Measurements from ENCODE around the gene HOXA11.
A peak's percentile ranks its signal among the peaks of the same experiment; 100 is the strongest.

HOXA11 gene

DNA sequence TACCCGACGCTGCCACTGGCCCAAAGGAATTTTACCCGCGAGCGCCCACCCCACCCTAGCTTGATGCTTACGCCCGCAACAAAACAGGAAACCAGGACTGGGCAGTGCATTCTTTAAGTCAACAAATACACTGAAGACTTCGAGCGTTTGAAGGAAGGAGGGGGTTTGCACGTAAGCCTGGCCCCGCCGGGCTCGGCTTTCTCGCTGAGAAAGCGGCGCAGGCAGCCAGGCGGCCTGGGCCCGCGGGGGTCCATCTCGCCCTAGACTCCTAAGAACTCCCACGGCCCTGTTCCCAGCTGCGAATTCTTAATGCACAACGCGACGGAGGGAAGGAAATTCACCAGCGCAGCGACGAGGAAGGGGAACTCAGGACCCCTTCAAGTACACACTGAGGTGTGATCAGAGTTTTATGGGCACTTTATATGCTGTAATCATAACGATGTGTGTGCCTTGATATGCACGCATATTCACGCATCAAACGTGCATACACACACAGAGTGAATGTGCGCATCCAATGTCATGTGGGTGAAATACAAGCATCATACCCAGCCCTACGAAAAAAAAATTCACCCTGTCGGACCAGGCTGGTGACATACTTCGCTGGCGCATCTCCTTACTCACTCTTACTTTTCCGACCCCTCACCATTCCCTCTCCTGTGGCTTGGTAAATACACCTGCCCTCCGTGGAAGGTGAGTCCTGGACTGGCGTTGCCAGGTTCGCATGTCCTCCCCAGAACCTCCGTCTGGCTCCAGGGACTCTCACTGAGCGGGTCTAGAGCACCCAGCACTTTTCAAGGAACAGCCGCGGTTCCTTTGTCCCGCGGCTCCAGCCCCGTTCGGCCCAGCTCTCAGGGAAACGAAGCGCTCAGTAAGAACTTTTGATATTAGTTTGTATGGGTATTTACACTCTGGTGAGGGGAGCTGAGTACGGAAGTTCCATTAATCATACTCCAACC is 20.6 kb upstream of the HOXA11 start:
- DNase-seq (ENCODE audit: low spot score), result no peak

DNA sequence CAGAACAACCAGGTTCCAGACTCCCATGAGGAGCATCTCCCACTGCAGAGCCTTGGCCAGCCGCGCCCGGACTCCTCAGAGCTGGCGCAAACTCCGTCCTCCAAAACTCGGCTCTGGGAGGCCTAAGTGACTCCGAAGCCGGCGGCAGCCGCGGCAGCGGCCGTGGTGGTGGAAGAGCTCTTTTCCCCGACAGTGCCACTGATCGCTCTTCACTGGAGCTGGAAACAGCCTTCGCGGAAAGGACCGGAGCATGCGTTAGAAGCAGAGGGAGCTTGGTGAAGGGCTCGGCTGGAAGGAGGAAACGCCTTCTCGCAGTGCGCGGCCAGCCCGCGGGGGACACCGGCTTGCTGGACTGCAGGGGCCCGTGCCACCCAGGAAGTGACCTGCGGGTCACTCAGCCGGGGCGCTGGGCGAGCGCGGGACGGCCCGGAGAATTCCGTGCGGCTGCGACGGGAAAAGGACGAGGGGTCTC is 19.9 kb upstream of the HOXA11 start:
- DNase-seq (ENCODE audit: low spot score), result peak; percentile 53

DNA sequence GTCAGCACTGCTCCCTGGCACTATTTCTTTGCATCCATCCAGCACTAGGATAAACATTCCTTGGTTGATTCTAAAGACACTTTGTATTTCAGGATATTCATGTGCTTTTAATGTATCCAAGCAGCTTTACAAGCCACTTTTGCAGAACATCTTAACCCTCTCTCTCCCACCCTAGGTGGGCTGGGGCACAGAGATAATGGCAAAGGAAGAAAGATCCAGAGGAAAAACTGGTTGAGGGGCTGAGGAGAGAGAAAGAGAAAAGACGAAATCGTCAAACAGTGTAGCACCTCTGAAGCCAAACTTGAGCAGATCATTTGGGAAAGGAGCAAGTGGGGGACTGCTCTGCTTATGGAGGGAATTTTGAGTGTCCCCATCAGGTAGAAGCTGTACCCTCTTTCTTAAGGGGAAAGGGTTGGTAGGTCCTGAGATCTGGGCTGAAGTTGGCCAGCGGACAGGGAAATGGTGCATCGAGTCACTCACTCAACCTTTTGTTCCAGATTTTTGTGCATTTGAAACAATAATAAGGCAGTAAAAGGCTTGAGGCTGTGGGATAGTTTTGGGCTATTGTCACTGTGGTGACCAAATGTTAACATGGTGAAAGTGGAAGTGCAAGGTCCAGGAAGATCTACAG is 19.0 kb upstream of the HOXA11 start:
- no peak for DNase-seq (ENCODE audit: low spot score)

DNA sequence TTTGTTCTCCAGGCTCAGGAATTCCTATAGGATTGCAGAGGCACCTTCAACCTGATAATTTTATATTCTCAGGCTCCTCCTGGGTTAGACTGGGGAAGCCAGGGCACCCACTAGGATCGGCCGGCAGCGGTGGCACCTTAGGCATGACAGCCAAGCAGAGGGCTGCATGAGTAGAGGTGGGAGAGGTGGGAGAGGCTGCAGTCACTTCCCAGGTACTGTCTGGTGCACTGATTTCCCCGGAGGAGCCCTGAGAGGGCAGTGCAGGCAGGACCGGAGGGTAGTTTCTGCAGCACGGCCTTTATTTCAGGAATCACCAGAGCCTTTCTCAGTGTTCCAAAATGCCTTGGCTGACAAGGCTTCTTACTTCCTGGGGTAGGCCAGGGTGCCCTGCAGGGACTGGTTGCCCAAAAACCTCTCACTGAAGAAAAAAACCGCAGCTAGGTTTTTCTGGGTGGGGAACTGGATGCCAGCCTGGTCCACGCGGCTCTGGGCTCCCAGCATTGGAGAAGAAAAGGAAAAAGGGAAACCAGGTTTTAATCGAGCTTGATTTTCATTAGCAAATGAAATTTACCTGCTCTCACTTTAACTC is 18.4 kb upstream of the HOXA11 start:
- DNase-seq (ENCODE audit: low spot score), result no peak

DNA sequence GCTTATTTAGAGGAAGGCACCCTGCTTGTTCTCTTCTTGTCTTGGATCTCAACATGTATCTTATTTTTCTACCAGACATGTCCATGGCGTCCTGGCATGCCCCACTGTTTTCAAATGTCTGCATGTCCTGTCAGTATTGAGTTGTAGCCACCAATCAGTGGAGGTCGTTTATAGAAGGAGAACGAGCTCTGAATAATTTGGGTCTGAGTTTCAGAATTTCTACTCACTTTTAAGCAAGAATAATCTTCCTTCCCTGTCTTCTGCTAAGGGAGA is 17.8 kb upstream of the HOXA11 start:
- no peak for DNase-seq (ENCODE audit: low spot score)

DNA sequence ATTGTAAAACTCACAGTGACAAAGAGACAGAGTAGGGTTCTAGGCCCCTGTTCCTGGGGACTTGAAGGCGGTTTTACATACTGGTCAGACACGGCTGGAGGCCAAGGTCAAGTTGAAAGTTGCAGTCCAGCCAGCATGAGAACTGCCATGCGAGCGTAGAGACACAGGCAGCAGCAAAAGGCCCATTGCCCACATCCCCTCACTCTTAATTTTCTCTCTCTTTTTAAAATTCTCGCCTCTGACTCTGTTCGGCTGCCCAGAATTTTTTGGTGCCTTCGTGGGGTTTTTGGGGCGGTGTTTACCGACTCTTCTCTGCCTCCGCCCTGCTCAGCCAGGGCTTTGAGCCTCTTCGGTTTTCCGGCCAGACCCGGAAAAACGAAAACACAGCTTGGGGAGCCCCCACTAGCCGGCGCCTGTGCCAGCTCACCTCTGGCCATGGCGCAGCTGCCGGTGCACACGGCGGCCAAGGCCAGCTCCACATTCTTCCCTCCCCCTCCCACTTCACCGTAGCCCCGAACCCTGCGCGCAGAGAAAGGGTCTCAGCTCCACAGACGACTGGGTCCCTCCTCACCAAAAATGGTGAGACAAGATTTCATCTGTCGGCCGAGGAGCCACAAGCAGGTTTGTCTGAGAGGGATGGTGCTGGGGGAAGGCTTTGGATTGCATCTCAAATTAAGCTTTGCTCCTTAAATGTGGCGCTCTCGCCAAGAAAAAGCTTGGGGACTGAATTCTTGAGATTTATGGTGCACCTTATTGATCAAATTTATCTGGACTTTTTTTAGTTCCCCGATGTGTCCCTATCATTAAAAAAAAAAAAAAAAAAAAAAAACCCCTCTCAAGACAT is 17.2 kb upstream of the HOXA11 start:
- no peak for DNase-seq (ENCODE audit: low spot score)

DNA sequence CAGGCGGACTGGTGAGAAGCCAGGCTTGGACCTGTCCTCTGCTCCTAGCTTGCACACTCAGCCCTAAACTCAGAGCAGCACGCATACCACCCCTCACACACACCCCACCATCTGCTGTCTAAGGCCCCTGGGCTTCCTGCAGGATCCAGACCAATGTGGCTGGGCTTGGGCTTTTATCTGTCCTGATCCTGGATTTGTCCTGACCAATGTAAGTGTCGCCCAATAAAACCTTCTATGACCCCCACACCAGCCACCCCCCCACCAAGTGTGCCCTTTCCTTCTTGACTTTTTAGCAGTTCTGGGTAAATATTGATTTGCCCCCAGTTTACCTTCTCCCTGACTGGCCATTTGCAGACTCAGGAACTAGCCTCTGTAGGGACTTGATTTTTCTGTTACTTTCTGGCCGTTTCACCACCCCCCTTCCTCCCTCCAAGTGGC is 16.6 kb upstream of the HOXA11 start:
- no peak for DNase-seq (ENCODE audit: low spot score)

DNA sequence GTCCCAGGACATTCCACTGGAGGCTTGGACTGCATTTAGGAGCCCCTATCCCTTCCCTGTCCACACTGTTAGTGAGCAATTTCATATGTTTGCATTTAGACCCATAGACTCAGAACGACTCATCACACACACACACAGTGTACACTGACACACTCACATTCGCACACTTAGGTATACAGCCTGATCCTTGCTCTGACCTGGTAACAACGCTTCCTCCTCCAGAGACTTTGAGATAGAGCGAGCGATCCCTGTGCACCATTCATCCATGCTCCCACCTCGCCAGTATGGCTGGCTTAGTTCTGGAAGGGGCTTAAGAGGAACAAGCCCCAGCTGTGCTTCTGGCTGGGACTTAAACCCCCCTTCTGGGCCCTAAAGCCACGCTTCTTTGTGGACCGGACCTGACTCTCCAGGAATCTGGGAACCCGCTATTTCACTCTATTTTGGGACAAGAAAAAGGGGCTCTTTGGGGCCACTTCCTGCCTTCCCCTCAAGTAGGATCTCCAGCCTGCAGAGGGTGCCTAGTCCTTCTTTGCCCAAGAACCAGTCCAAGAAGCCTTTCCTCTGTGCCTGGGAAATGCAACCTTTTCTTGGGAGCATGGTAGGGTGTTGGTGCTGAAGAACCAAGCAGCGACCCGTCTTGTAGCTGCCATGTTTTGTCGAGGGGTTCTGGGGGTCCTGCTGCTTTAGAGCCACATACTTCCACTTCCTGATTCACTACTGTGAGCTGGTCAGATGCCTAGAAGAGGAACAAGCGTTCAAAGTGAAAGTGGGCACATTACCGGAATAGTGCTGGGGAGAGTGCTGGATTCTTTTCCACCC is 15.9 kb upstream of the HOXA11 start:
- no peak for DNase-seq (ENCODE audit: low spot score)

DNA sequence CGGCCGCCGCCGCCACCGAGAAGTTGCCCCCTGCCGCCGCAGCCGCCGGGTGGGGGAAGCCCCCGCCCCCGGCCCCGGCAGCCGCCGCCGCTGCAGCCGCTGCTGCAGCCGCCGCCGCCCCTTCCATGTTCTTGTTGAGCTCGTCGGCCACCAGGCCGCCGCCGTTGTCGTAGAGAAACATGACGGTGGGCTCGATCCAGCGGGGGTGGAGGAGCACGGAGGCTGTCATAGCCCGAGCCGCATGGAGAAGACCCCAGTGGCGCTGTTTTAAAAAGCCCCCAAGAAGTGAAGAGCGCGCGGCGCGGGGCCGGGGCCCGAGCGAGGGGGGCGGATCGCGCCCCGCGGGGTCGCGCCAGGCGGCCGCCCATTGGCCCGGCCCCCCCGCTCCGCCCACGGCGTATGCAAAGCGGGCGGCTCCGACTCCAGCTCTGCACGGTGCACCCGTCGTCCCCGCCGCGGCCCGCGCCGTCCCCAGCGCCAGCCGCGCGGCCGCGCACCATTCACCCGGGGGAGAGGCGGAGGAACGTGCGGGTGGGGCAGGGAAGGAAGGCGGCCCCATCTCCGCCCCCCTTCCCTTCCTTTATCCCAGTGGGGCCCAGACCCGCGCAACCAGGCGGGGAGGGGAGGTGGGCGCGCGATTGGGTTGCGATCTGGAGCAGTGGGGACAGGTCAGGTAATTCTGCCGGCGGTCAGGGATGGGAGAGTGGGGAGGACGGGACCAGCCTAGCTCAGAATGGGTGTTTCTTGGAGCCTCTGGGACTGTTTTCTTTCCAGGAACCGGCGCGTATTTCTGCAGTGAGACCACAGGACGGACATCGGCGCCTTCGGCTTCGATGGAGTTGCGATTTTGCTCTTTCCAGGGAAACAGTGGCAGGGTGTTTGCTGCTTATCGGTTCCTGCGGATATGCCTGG is 15.1 kb upstream of the HOXA11 start, which contains the start of gene HOXA13:
TSS of gene HOXA13 (minus strand) at position 243 of the 912 bp plus-strand sequence. CDS start at position 229, 14 bp downstream.
- peak; percentile 85 for DNase-seq (ENCODE audit: low spot score)

DNA sequence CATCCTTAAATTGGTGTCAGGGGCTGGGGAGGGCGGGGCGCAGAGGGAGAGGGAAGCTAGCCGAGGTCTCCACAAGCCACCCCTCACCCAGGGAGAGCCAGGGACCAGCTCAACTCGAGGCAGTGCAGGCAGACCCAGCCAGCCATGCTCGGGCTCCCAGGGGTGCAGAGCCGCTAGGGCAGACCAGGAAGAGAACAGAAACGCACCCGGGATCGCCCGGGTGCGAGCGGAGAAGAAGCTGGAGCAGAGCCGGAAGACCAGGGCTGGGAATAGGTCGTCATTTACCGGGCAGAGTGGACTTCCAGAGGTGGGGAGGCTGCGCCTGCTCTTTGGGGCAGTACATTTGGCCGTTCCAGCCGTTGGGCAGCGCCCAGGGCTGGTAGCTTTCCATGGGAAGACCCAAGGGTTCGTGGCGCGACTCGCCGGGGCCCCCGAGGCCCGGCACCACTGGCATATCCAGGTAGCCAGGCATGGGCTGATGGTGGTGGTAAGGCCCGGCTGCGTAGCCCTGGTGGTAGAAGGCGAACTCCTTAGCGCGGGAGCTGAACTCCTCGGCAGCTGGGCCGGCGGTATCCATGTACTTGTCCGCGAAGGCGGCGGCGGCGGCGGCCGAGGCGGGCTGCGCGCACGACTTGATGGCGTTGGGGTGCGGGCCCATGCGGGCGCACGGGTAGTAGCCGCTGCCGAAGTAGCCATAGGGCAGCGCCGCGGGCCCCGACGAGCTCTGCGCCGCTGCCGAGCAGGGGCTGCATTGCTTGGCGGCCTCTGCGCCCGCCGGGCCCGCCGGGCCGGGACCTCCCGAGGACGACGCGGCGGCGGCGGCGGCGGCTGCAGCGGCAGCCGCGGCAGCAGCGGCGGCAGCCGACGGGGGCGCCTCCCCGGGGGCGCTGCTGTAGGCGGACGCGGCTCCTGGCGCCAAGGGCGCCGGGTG is 14.1 kb upstream of the HOXA11 start:
- DNase-seq (ENCODE audit: low spot score), result peak; percentile 54

DNA sequence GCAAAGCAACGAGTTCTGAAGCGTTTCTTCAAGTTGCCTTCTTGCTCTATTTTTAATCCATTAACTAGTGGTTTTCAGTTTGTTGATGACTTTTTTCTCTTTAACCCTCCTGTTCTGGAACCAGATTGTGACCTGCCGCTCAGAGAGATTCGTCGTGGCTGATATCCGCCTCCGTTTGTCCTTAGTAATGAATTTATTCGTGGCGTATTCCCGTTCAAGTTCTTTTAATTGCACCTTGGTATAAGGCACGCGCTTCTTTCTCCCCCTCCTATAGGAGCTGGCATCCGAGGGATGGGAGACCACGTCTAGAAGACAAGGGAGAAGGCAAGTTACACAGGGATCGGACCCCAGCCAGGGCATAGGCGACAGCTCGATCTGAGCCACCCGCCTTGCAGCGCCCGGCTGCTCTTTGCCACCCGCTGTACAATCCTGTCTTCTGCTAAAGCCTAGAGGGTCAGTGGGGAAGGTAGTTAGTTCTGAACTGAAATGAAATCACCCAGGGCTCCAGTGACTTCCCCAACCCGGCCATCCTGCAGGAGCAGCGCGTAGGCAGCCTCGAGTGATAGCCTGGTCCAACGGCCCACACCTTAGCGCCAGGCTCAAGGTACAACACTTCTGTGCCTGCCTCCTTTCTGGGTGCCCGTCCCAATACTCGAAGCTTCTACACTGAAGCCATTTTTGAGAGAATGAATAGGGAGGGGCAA is 13.3 kb upstream of the HOXA11 start:
- no peak for DNase-seq (ENCODE audit: low spot score)

DNA sequence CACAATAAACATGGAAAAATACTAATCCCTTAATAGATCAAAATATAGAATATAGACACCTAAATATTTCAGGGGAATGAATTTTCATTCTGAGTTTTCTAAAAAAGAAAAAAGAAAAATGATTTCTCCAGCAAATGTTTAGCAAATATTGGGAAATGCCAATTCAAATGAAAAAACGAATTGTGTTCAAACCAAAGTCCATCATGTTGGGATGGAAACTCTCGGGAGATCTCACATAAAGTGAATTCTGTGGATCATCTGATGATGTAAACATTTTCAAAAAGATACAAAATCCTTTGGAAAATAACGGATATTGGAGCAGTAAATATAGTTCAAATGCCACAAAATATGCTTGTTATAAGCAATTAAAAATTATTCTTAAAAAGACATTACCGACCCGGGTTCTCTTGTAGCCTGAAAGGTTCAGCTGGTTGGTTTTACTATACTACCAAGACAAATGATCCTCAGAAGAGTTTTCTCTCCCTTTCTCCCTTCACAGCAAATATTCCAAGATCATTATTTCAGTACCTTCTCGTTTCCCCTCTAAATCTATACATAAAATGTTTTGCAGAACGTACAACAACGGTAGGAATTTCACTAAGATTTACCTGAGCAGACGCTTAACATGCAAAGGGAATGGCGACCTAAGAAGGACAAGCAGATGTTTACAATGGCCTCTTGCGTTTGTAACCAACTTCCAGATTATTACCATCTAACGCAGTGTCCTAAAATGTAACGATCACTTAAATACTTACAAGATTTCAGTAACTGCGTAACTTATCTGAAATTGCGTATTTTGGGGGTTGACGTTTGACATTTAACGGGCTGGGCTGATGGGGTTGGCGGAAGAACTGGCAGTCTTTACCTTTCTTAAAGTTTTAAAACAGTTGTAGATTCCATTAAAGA is 12.4 kb upstream of the HOXA11 start:
- DNase-seq (ENCODE audit: low spot score), result no peak

DNA sequence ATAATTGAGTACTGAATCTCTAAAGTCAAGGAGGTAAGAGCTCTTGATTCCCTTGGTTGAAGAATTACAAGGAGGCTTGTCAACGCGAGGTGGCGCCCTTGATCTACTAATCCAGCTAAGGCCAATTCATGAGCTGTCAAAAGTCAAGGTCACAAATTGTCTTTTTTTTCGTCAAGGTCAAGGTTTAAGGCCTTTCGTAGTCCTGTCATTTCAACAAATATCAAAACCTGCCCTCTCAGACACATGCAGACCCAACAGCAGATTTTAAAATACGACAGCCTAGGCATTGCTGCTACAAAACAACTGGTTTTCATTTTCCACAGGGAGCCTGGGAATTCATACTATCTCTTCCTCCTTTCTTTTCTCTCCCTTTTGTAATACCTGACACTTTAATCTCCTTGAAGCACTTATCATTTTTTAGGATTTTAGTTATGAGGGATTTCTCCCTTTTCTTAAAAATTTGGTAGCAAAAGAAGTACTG is 11.3 kb upstream of the HOXA11 start:
- no peak for DNase-seq (ENCODE audit: low spot score)

DNA sequence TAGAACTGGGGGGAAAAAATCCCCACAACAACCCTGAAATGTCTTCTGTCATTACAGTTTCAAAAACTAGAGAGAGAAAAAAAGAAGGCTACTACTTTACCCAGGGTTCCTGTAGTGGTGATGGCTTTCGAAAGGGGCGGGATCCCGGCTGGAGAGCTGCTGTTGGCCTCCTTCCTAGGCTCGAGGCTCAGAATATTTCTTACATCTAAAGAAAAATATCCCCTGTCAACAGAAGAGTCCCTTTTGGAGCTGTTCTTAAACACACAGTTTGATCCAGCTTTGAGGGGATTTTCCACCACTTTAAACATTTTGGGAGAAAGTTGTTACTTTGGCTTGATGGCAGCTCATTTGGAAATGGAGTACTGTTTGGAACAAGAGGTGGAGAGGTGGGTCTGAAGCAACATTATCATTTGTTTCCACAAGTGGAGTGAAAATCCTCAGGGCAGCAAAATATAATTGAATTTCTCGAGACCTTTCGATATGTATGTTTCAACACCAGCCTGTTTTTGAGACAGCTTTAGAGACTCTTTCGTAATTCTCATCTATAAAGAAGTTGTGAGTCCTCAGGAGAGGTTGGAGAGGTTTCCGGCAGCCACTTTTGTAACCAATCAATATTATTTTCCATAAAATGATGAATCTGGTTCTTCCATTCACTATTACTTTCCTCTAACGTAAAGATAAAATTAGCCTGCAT is 9.8 kb upstream of the HOXA11 start:
- no peak for DNase-seq (ENCODE audit: low spot score)

DNA sequence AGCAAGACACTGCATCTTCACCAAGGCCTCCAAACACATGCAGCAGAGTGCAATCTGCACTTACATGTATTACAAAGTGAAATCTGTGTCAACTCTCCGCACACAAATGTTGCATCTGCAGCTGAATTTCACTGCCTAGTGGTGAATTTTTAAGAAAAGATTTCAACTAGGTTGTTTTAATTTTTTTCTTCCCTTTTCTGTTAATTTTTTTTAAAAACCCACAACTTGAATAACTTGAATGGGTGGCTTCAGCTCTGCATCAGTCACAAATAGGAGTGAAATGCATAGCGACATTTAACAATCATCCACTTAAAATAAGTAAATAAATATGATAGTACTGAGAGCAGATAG is 8.9 kb upstream of the HOXA11 start:
- DNase-seq (ENCODE audit: low spot score), result no peak

DNA sequence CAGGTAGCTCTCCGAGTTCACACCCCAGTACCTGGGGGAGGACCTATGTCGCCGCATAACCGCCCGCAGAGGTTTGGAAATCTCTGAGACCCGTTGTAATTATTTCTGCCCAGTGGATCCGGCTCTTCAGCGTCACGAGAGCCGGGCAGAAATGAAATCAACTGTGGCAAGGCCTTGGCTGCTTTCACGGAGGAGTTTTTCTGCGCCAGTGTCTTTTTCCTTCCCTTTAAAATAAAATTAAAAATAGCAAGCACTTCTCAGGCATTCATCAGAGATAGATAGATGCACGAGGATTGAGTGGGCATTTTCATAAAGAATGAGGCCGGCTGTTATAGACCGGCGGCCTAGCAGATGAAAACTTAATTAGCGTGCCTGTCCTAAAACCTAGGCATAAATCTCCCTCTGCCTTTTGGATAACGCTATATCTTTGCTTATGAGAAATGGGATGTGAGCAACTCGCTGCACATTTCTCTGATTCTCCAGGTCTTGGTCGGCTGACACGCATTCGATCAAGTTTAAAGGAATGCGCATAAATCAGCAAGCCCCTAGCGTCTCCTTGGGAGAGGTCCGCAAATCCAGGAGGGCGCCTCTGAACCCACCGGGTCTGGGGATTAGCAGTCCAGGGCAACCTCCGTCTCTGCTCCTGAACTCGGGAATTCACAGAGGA is 8.4 kb upstream of the HOXA11 start:
- DNase-seq (ENCODE audit: low spot score), result no peak
